Muscle layer of duodenum (tissue), 2 donors: ENCODE measurements around the gene DGKI.

Experiments used
- H3K27ac ChIP-seq: one replicate; pipeline ENCODE4 v1.7.0; 2013; ENCODE audit warnings: mild to moderate bottlenecking, low read length
- H3K27me3 ChIP-seq: one replicate; pipeline ENCODE4 v1.7.0; 2013; ENCODE audit warnings: low read depth, mild to moderate bottlenecking, control low read depth, low read length
- H3K36me3 ChIP-seq, 2 donors: one replicate each; pipeline ENCODE4 v1.7.0; 2013; ENCODE audit warnings: low read length in 2 of 2, control low read depth in 1 of 2, mild to moderate bottlenecking in 1 of 2; ENCODE audit not compliant: insufficient read depth in 2 of 2, control insufficient read depth in 1 of 2
- H3K4me1 ChIP-seq, 2 donors: one replicate each; pipeline ENCODE4 v1.7.0; 2013; ENCODE audit warnings: low read length in 2 of 2, mild to moderate bottlenecking in 2 of 2, control low read depth in 1 of 2, moderate library complexity in 1 of 2; ENCODE audit not compliant: insufficient read depth in 2 of 2, control insufficient read depth in 1 of 2
- H3K4me3 ChIP-seq, 2 donors: one replicate each; pipeline ENCODE4 v1.7.0; 2013; ENCODE audit warnings: low read length in 2 of 2, low read depth in 1 of 2, mild to moderate bottlenecking in 1 of 2
- H3K9me3 ChIP-seq, 2 donors: one replicate each; pipeline ENCODE4 v1.7.0; 2013; ENCODE audit warnings: low read length in 2 of 2, control low read depth in 1 of 2, mild to moderate bottlenecking in 1 of 2; ENCODE audit not compliant: control insufficient read depth in 1 of 2
- donor health status: healthy.

Gene DGKI

DNA sequence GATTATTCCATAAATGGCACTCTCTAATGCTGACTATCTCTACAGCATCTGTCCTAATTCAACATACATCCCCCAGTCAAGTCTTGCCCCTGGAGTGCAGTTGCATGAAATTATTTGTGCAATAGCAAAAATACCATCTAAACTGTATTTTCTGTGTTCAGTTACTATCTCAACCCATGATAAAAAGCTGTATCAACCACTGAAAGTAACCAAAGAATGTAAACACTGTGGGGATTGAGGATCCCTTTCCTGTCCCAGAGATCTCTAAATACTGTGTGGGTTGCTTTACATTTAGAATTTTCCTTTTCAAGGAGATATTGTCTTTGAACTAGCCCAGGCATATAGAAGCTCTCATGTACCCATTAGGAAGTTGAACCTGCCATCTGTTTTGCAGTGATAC, 23.9 kb upstream of the DGKI start:
- Histone ChIP-seq H3K27ac (no peak overlapping the region), H3K27me3 (no peaks in the 10 kb centered on the region)

DNA sequence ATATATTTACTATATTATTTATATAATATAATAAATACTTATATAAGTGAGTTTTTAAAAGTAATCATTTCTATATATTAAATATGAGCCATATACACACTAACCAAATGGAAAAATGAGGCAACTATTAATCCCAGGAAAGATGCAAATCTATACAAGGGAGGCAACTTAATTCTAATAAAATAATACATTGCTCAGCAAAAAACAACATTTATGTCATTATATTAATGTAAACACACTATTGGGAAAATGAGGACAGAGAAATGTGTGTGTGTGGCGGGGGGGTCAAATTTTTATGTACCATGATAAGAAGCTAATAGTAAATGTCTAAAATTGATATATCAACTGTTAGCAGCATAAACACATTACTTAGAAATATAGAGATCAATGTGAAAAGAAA, 23.3 kb upstream of the DGKI start:
- peaks cover 0 to 4% of the 10 kb centered on the region in 2 donors for H3K9me3 ChIP-seq
- H3K27ac ChIP-seq = no peak overlapping the region
- H3K4me3 ChIP-seq = no peak overlapping the region
- H3K36me3 ChIP-seq = peaks cover 22 to 52% of the 10 kb centered on the region in 2 donors
- no peaks in the 10 kb centered on the region for H3K27me3 ChIP-seq
- H3K4me1 ChIP-seq = peaks cover 5 to 27% of the 10 kb centered on the region in 2 donors

More for the DNA sequence above, 23.9 kb upstream of the DGKI start:
- H3K9me3 ChIP-seq = peaks cover 0 to 3% of the 10 kb centered on the region in 2 donors
- H3K4me3 ChIP-seq = no peak overlapping the region
- H3K4me1 ChIP-seq = peaks cover 5 to 32% of the 10 kb centered on the region in 2 donors
- H3K36me3 ChIP-seq = peaks cover 21 to 48% of the 10 kb centered on the region in 2 donors

GRCh38 chr7:137869260-137869659, 22.5 kb upstream of the DGKI start:
- Histone ChIP-seq H3K4me3 (no peak overlapping the region), H3K36me3 (peaks cover 24 to 53% of the 10 kb centered on the region in 2 donors), H3K4me1 (peaks cover 5 to 19% of the 10 kb centered on the region in 2 donors), H3K27ac (no peak overlapping the region), H3K27me3 (no peaks in the 10 kb centered on the region), H3K9me3 (peaks cover 0 to 4% of the 10 kb centered on the region in 2 donors)

- H3K27me3 ChIP-seq = no peaks in the 10 kb centered on the region
- H3K9me3 ChIP-seq = peaks cover 0 to 4% of the 10 kb centered on the region in 2 donors
- peaks cover 5 to 10% of the 10 kb centered on the region in 2 donors for H3K4me1 ChIP-seq
- H3K27ac ChIP-seq = no peak overlapping the region
- H3K36me3 ChIP-seq = peaks cover 18 to 35% of the 10 kb centered on the region in 2 donors
- no peak overlapping the region for H3K4me3 ChIP-seq
Measured at GRCh38 chr7:137867289-137867688, 20.5 kb upstream of the DGKI start.

DNA sequence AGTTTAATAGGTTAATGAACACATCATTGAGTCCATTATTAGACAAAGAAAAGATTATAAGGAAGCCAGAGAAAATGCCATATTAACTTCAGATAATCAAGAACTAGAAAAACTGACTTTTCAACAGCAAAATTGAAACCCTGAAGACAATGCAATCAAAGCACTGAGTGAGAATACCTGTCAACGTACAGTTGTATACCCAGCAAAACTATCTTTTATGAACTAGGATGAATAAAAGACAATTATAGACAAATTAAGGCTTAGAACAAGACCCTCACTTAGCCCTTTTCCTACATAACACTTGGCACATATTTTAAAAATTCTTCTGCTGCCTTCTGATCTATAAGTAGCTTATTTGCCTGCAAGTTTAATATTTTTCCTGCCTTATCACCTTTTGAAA, 19.0 kb upstream of the DGKI start:
- H3K36me3 ChIP-seq = peaks cover 18 to 29% of the 10 kb centered on the region in 2 donors
- peaks cover 0 to 4% of the 10 kb centered on the region in 2 donors for H3K9me3 ChIP-seq
- no peak overlapping the region for H3K27ac ChIP-seq
- H3K4me1 ChIP-seq = peaks cover 0 to 2% of the 10 kb centered on the region in 2 donors
- H3K4me3 ChIP-seq = no peak overlapping the region
- no peaks in the 10 kb centered on the region for H3K27me3 ChIP-seq

DNA sequence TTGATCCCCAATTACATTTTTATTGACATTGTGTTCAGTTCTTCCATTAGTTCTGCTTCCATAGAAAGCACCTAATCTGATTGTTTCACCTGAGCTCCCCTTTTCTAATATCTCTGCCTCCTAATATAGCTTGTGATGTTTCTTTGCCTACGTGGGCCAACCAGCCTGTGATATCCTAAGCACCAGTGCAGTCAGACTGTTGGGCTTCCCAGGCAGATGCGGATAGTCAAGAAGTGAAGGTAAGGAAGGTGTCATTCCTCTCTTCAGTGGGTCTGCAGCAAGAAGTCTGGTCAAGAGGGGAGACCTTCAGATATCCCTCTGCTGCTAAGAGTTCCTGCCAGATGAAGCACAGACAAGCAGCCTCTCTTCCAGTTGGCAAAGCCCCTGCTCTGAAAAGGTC, 16.2 kb upstream of the DGKI start:
- peaks cover 18 to 29% of the 10 kb centered on the region in 2 donors for H3K36me3 ChIP-seq
- peaks cover 0 to 4% of the 10 kb centered on the region in 2 donors for H3K9me3 ChIP-seq
- no peak overlapping the region for H3K27ac ChIP-seq

DNA sequence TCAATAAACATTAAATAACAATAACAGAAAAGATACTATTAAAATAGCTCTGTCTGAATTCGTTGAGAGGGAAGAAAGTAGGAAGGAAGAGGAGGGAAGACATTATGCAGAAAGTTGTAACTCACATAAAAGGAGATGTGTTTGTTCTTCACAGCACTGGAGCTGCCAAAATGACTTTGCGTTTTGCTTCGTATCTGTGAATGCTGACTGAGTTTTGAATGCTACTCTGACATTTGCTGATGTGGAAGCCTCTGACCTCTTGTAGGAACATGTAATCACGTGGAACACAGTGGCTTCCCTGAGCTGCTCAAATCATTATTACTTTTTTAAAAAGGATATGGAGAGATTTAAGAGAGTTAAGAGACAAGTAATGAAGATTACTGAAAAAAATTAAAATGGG, 15.6 kb upstream of the DGKI start:
- Histone ChIP-seq H3K27me3 (no peaks in the 10 kb centered on the region), H3K4me3 (no peak overlapping the region), H3K9me3 (peaks cover 0 to 4% of the 10 kb centered on the region in 2 donors), H3K36me3 (peaks cover 15 to 25% of the 10 kb centered on the region in 2 donors), H3K27ac (no peak overlapping the region), H3K4me1 (no peaks in the 10 kb centered on the region)

More for the DNA sequence above, 16.2 kb upstream of the DGKI start:
- Histone ChIP-seq H3K27me3 (no peaks in the 10 kb centered on the region), H3K4me1 (no peaks in the 10 kb centered on the region), H3K4me3 (no peak overlapping the region)

- no peak overlapping the region for H3K27ac ChIP-seq
- H3K9me3 ChIP-seq = no peaks in the 10 kb centered on the region
- no peaks in the 10 kb centered on the region for H3K4me1 ChIP-seq
- peaks cover 10 to 11% of the 10 kb centered on the region in 2 donors for H3K36me3 ChIP-seq
- H3K27me3 ChIP-seq = no peaks in the 10 kb centered on the region
- H3K4me3 ChIP-seq = no peak overlapping the region
Measured at GRCh38 chr7:137860542-137860941, 13.8 kb upstream of the DGKI start.

GRCh38 chr7:137853053-137853452, 6.3 kb upstream of the DGKI start:
- no peaks in the 10 kb centered on the region for H3K9me3 ChIP-seq

DNA sequence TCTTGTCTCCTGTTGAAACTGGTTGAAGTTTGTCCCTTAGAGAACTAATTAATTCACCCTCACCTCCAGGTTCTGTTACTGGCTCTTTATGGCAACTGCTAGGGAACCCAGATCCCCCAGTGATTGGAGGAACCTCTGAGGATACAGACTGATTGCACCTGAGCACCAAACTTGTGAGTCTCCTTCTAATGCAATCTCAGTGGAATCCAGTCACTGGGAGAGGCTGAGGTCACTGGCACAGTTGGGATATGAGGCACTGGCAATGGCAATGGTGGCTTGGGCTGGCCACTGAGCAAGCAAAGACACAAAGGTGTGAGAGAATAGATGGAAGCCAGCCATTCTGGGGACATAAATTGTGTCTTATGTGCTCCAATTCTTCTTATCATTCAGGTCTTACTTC, 5.3 kb upstream of the DGKI start:
- Histone ChIP-seq H3K27ac (no peak overlapping the region), H3K4me1 (peaks cover 0 to 4% of the 10 kb centered on the region in 2 donors), H3K36me3 (peaks cover 0 to 18% of the 10 kb centered on the region in 2 donors), H3K4me3 (no peak overlapping the region), H3K9me3 (no peaks in the 10 kb centered on the region), H3K27me3 (no peaks in the 10 kb centered on the region)

More at GRCh38 chr7:137853053-137853452, 6.3 kb upstream of the DGKI start:
- H3K27ac ChIP-seq = no peak overlapping the region
- H3K27me3 ChIP-seq = no peaks in the 10 kb centered on the region
- H3K4me3 ChIP-seq = no peak overlapping the region
- H3K4me1 ChIP-seq = no peaks in the 10 kb centered on the region
- peaks cover 0 to 18% of the 10 kb centered on the region in 2 donors for H3K36me3 ChIP-seq

GRCh38 chr7:137850972-137851945, 4.5 kb upstream of the DGKI start:
- Histone ChIP-seq H3K27ac (no peak overlapping the region), H3K4me3 (no peak overlapping the region), H3K36me3 (peaks cover 0 to 18% of the 10 kb centered on the region in 2 donors), H3K27me3 (peaks cover under 1% of the 10 kb centered on the region), H3K9me3 (no peaks in the 10 kb centered on the region), H3K4me1 (peaks cover 0 to 6% of the 10 kb centered on the region in 2 donors)
